IPS-18c (cell line): ENCODE data around the gene BCL11A.

ENCODE experiments used
- H3K4me3 ChIP-seq: 2 replicates; pipeline ENCODE4 v1.7.0; 2013; ENCODE audit warnings: low read depth, mild to moderate bottlenecking, low read length, moderate library complexity; ENCODE audit not compliant: insufficient read depth
- H3K9me3 ChIP-seq: one replicate; pipeline ENCODE4 v1.6.1; 2013; ENCODE audit warnings: mild to moderate bottlenecking, low read length, moderate library complexity; ENCODE audit not compliant: control insufficient read depth, insufficient read depth

The BCL11A gene

GRCh38 chr2:60486067-60486466, 67.4 kb downstream of the BCL11A start:
- H3K9me3 ChIP-seq = no peaks in the 10 kb centered on the region
- no peak overlapping the region for H3K4me3 ChIP-seq

- no peak overlapping the region for H3K4me3 ChIP-seq
- no peaks in the 10 kb centered on the region for H3K9me3 ChIP-seq
These were observed 67.9 kb downstream of the BCL11A start for GRCh38 chr2:60485550-60485949.

GRCh38 chr2:60485055-60485454, 68.4 kb downstream of the BCL11A start:
- H3K4me3 ChIP-seq = no peak overlapping the region

GRCh38 chr2:60484133-60484645, 69.3 kb downstream of the BCL11A start:
- Histone ChIP-seq H3K4me3 (no peak overlapping the region), H3K9me3 (no peaks in the 10 kb centered on the region)

More at GRCh38 chr2:60485055-60485454, 68.4 kb downstream of the BCL11A start:
- no peaks in the 10 kb centered on the region for H3K9me3 ChIP-seq

GRCh38 chr2:60483401-60483800, 70.1 kb downstream of the BCL11A start:
- no peaks in the 10 kb centered on the region for H3K9me3 ChIP-seq

GRCh38 chr2:60482222-60482621, 71.2 kb downstream of the BCL11A start:
- Histone ChIP-seq H3K9me3 (no peaks in the 10 kb centered on the region), H3K4me3 (no peak overlapping the region)

More at GRCh38 chr2:60483401-60483800, 70.1 kb downstream of the BCL11A start:
- no peak overlapping the region for H3K4me3 ChIP-seq

- Histone ChIP-seq H3K4me3 (no peak overlapping the region), H3K9me3 (no peaks in the 10 kb centered on the region)
These were observed 72.2 kb downstream of the BCL11A start for GRCh38 chr2:60481257-60481656.

- Histone ChIP-seq H3K9me3 (no peaks in the 10 kb centered on the region), H3K4me3 (no peak overlapping the region)
These were observed 73.2 kb downstream of the BCL11A start for GRCh38 chr2:60480089-60480773.

GRCh38 chr2:60479226-60480088, 74.0 kb downstream of the BCL11A start:
- Histone ChIP-seq H3K9me3 (no peaks in the 10 kb centered on the region), H3K4me3 (no peak overlapping the region)

GRCh38 chr2:60478660-60479059, 74.8 kb downstream of the BCL11A start:
- no peak overlapping the region for H3K4me3 ChIP-seq
- no peaks in the 10 kb centered on the region for H3K9me3 ChIP-seq

- Histone ChIP-seq H3K9me3 (no peaks in the 10 kb centered on the region), H3K4me3 (no peak overlapping the region)
These were observed 77.1 kb downstream of the BCL11A start for GRCh38 chr2:60476206-60476954.

GRCh38 chr2:60475123-60475830, 78.2 kb downstream of the BCL11A start:
- Histone ChIP-seq H3K4me3 (no peak overlapping the region), H3K9me3 (peaks cover 3% of the 10 kb centered on the region)

- Histone ChIP-seq H3K9me3 (peaks cover 3% of the 10 kb centered on the region), H3K4me3 (no peak overlapping the region)
These were observed 79.2 kb downstream of the BCL11A start for GRCh38 chr2:60474301-60474700.

GRCh38 chr2:60473546-60473945, 79.9 kb downstream of the BCL11A start:
- no peak overlapping the region for H3K4me3 ChIP-seq
- H3K9me3 ChIP-seq = peaks cover 3% of the 10 kb centered on the region

- peaks cover 3% of the 10 kb centered on the region for H3K9me3 ChIP-seq
These were observed 80.7 kb downstream of the BCL11A start for GRCh38 chr2:60472663-60473289.

GRCh38 chr2:60472041-60472440, 81.4 kb downstream of the BCL11A start:
- Histone ChIP-seq H3K9me3 (peaks cover 3% of the 10 kb centered on the region), H3K4me3 (no peak overlapping the region; the same call in 1 of the 2 replicates)

More at GRCh38 chr2:60472663-60473289, 80.7 kb downstream of the BCL11A start:
- no peak overlapping the region for H3K4me3 ChIP-seq
